ENCODE data around the gene CDCA7L.

The CDCA7L gene

DNA sequence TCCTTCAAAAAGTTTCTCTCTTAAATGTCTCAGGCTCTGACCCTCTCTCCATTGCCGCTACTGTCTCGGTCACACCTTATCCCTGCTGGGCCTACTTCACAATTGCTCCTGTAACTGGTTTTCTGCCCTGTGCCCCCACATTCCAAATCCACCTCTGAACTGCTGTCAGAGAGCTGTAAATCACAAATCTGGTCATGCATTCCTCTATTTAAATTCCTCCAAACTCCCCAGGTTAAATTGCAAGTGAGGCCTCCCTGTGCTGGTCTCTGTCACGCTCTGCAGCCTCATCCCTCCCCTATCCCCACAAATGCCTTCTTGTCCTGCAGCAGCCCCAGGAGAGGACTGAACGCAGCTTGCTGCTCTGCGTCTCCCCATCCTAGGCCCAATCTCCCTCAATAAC is 40.4 kb upstream of the CDCA7L start:
- Histone ChIP-seq H3K4me3 (ENCODE audit: low read depth, low read length) (no peak overlapping the region), H3K36me3 (ENCODE audit: control insufficient read depth in 2 of 2, insufficient read depth in 1 of 2, low read length in 2 of 2) (no peaks in the 10 kb centered on the region), H3K4me1 (ENCODE audit: control insufficient read depth, insufficient read depth, low read length) (no peaks in the 10 kb centered on the region), H3K9me3 (ENCODE audit: control insufficient read depth, insufficient read depth, low read depth, low read length) (no peaks in the 10 kb centered on the region), H3K27ac (ENCODE audit: extremely low read depth, low read depth, low read length) (no peak overlapping the region)
- no peak for TF ChIP-seq ZNF175 (tag by site-specific recombination; IDR thresholded peaks at IDR 0.05)
- no peak for TF ChIP-seq ZNF585B (tag by site-specific recombination; IDR thresholded peaks at IDR 0.05)
- TF ChIP-seq KLF8 (tag by site-specific recombination; IDR thresholded peaks at IDR 0.05), result no peak
- TF ChIP-seq, protein P1, sequence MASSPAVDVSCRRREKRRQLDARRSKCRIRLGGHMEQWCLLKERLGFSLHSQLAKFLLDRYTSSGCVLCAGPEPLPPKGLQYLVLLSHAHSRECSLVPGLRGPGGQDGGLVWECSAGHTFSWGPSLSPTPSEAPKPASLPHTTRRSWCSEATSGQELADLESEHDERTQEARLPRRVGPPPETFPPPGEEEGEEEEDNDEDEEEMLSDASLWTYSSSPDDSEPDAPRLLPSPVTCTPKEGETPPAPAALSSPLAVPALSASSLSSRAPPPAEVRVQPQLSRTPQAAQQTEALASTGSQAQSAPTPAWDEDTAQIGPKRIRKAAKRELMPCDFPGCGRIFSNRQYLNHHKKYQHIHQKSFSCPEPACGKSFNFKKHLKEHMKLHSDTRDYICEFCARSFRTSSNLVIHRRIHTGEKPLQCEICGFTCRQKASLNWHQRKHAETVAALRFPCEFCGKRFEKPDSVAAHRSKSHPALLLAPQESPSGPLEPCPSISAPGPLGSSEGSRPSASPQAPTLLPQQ (tag by site-specific recombination; IDR thresholded peaks at IDR 0.05), result no peak
- TF ChIP-seq, protein P2, sequence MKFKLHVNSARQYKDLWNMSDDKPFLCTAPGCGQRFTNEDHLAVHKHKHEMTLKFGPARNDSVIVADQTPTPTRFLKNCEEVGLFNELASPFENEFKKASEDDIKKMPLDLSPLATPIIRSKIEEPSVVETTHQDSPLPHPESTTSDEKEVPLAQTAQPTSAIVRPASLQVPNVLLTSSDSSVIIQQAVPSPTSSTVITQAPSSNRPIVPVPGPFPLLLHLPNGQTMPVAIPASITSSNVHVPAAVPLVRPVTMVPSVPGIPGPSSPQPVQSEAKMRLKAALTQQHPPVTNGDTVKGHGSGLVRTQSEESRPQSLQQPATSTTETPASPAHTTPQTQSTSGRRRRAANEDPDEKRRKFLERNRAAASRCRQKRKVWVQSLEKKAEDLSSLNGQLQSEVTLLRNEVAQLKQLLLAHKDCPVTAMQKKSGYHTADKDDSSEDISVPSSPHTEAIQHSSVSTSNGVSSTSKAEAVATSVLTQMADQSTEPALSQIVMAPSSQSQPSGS (tag by site-specific recombination; IDR thresholded peaks at IDR 0.05; ENCODE audit: low read depth), result no peak
- no peak for TF ChIP-seq ZNF530 (tag by site-specific recombination; IDR thresholded peaks at IDR 0.05; ENCODE audit: low read depth)
- CTCF ChIA-PET, result no interaction called here
- POLR2A ChIA-PET, result no interaction called here

DNA sequence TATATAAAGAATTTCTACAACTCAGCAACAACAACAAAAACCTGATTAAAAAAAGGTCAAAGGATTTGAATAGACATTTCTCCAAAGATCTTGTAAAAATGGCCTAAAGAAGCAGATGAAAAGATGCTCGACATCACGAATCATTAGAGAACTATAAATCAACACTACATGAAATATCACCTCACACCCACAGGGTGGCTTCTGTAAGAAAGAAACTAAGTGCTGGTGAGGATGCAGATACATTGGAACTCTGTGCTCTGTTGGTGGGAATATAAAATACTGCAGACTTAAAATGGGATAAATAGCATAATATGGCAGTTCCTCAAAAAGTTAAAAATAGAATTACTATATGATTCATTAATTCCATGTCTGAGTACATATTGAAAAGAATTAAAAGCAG is 38.3 kb upstream of the CDCA7L start:
- no peak for TF ChIP-seq GLI2 (tag by site-specific recombination; IDR thresholded peaks at IDR 0.05; ENCODE audit: borderline replicate concordance, low read depth)
- TF ChIP-seq, protein P3, sequence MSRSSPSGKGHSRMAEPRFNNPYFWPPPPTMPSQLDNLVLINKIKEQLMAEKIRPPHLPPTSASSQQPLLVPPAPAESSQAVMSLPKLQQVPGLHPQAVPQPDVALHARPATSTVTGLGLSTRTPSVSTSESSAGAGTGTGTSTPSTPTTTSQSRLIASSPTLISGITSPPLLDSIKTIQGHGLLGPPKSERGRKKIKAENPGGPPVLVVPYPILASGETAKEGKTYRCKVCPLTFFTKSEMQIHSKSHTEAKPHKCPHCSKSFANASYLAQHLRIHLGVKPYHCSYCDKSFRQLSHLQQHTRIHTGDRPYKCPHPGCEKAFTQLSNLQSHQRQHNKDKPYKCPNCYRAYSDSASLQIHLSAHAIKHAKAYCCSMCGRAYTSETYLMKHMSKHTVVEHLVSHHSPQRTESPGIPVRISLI (tag by site-specific recombination; IDR thresholded peaks at IDR 0.05), result no peak
- no peak for TF ChIP-seq ZNF501 (tag by site-specific recombination; IDR thresholded peaks at IDR 0.05)
- Histone ChIP-seq H3K9me3 (ENCODE audit: control insufficient read depth, insufficient read depth, low read depth, low read length) (no peaks in the 10 kb centered on the region), H3K4me1 (ENCODE audit: control insufficient read depth, insufficient read depth, low read length) (no peaks in the 10 kb centered on the region), H3K4me3 (ENCODE audit: low read depth, low read length) (no peak overlapping the region), H3K36me3 (ENCODE audit: control insufficient read depth in 2 of 2, insufficient read depth in 1 of 2, low read length in 2 of 2) (no peaks in the 10 kb centered on the region), H3K27ac (ENCODE audit: extremely low read depth, low read depth, low read length) (no peak overlapping the region)
- CTCF ChIA-PET, result no interaction called here
- POLR2A ChIA-PET, result no interaction called here

DNA sequence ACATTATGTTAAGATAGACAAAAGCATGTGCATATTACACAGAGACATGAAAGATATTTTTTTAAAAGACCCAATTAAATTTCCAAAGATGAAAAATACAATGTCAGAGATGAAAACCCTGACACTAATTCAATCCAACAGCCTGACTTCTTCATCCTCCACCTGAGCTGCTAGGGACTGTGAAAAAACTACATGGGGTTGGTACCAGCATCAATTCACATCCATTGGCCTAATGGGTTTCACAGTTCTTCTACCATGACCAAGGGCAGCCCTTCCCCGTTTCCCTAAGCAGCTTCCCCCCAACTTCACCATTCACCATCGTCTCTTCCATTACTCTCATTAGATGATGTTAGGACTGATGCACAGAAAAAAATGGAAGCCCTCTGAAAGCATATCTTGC is 37.4 kb upstream of the CDCA7L start:
- POLR2A ChIA-PET, result no interaction called here

More for the DNA sequence above, 37.4 kb upstream of the CDCA7L start:
- H3K4me3 ChIP-seq (ENCODE audit: low read depth, low read length), result no peak overlapping the region
- H3K36me3 ChIP-seq (ENCODE audit: control insufficient read depth in 2 of 2, insufficient read depth in 1 of 2, low read length in 2 of 2), result no peaks in the 10 kb centered on the region
- no peak overlapping the region for H3K27ac ChIP-seq (ENCODE audit: extremely low read depth, low read depth, low read length)
- TF ChIP-seq BCL11B (tag by site-specific recombination; IDR thresholded peaks at IDR 0.05; ENCODE audit: low read depth) (no peak), ZNF548 (tag by site-specific recombination; IDR thresholded peaks at IDR 0.05) (no peak), ZNF221 (tag by site-specific recombination; IDR thresholded peaks at IDR 0.05; ENCODE audit: borderline replicate concordance) (no peak), ZEB2 (tag by site-specific recombination; IDR thresholded peaks at IDR 0.05) (no peak), ZNF785 (tag by site-specific recombination; IDR thresholded peaks at IDR 0.05) (no peak), TCF7L2 (IDR thresholded peaks at IDR 0.05; ENCODE audit: borderline replicate concordance, low read depth, low read length) (no peak), ZNF791 (tag by site-specific recombination; IDR thresholded peaks at IDR 0.05) (no peak), ZNF223 (tag by site-specific recombination; IDR thresholded peaks at IDR 0.05) (no peak), ZFP41 (tag by site-specific recombination; IDR thresholded peaks at IDR 0.05; ENCODE audit: borderline replicate concordance) (no peak), ZBTB21 (tag by site-specific recombination; IDR thresholded peaks at IDR 0.05) (no peak), GLI2 (tag by site-specific recombination; IDR thresholded peaks at IDR 0.05; ENCODE audit: borderline replicate concordance, low read depth) (no peak)
- TF ChIP-seq, protein P4, sequence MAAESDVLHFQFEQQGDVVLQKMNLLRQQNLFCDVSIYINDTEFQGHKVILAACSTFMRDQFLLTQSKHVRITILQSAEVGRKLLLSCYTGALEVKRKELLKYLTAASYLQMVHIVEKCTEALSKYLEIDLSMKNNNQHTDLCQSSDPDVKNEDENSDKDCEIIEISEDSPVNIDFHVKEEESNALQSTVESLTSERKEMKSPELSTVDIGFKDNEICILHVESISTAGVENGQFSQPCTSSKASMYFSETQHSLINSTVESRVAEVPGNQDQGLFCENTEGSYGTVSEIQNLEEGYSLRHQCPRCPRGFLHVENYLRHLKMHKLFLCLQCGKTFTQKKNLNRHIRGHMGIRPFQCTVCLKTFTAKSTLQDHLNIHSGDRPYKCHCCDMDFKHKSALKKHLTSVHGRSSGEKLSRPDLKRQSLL (tag by site-specific recombination; IDR thresholded peaks at IDR 0.05), result no peak
- TF ChIP-seq, protein P5, sequence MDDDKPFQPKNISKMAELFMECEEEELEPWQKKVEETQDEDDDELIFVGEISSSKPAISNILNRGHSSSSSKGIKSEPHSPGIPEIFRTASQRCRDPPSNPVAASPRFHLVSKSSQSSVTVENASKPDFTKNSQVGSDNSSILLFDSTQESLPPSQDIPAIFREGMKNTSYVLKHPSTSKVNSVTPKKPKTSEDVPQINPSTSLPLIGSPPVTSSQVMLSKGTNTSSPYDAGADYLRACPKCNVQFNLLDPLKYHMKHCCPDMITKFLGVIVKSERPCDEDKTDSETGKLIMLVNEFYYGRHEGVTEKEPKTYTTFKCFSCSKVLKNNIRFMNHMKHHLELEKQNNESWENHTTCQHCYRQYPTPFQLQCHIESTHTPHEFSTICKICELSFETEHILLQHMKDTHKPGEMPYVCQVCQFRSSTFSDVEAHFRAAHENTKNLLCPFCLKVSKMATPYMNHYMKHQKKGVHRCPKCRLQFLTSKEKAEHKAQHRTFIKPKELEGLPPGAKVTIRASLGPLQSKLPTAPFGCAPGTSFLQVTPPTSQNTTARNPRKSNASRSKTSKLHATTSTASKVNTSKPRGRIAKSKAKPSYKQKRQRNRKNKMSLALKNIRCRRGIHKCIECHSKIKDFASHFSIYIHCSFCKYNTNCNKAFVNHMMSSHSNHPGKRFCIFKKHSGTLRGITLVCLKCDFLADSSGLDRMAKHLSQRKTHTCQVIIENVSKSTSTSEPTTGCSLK (tag by site-specific recombination; IDR thresholded peaks at IDR 0.05), result no peak
- no peaks in the 10 kb centered on the region for H3K4me1 ChIP-seq (ENCODE audit: control insufficient read depth, insufficient read depth, low read length)
- CTCF ChIA-PET, result no interaction called here
- H3K9me3 ChIP-seq (ENCODE audit: control insufficient read depth, insufficient read depth, low read depth, low read length), result no peaks in the 10 kb centered on the region
